IMR-90 (cell line): ENCODE data around the gene B3GALT6. TPM values are rescaled to one million over a fixed set of nuclear protein-coding genes. Genes with fewer than 3 reads are reported as not detected.

Experiments used
- ATAC-seq: fragments of 200-7000 bp; cut with Tn5 transposase; 2 replicates; pipeline ENCODE4 v1.9.1; 2020; ENCODE audit warnings: low read depth, mild to moderate bottlenecking, moderate library complexity
- BruUV-seq: library from RNA; stranded (reverse); fragments of 400-500 nt; replicated peaks from 2 replicates; lab custom pipeline; 2021; lab: Mats Ljungman, UMichigan
- CTCF ChIA-PET: fragments of 300-600 bp; formaldehyde crosslinking; extraction: SDS; loops from one replicate; lab custom pipeline; 2021; ENCODE audit warnings: antibody characterized with exemption; lab: Yijun Ruan, JAX
- POLR2A ChIA-PET: fragments of 300-600 bp; sonication (Branson Sonifier 250); formaldehyde crosslinking; loops from one replicate; lab custom pipeline; 2022; ENCODE audit warnings: antibody characterized with exemption; ENCODE audit not compliant: unreplicated experiment; lab: Charles Lee
- DNase-seq: peaks from one replicate; pipeline ENCODE4 v3.0.0; 2013
- H2AFZ ChIP-seq: replicated peaks from 2 replicates; pipeline ENCODE3; 2013; ENCODE audit warnings: low read length, mild to moderate bottlenecking; ENCODE audit not compliant: poor library complexity
- H2AK5ac ChIP-seq: 2 replicates; pipeline ENCODE4 v1.6.1; 2013; ENCODE audit warnings: low read depth, low read length, inconsistent platforms
- H2AK9ac ChIP-seq: replicated peaks from 2 replicates; pipeline ENCODE3; 2013; ENCODE audit warnings: mild to moderate bottlenecking, low read depth, low read length, moderate library complexity; ENCODE audit not compliant: poor library complexity
- H2BK120ac ChIP-seq: 2 replicates; pipeline ENCODE4 v1.6.1; 2013; ENCODE audit warnings: low read depth, low read length, inconsistent platforms
- H2BK15ac ChIP-seq: 3 replicates; pipeline ENCODE4 v1.6.1; 2013; ENCODE audit warnings: low read depth, low read length, inconsistent platforms
- H2BK20ac ChIP-seq: 2 replicates; pipeline ENCODE4 v1.6.1; 2013; ENCODE audit warnings: low read depth, mild to moderate bottlenecking, inconsistent platforms, low read length, moderate library complexity
- H2BK5ac ChIP-seq: 2 replicates; pipeline ENCODE4 v1.6.1; 2013; ENCODE audit warnings: mild to moderate bottlenecking, low read depth, low read length, inconsistent platforms; ENCODE audit not compliant: poor library complexity, severe bottlenecking
- H3K14ac ChIP-seq: replicated peaks from 2 replicates; pipeline ENCODE4 v1.6.1; 2013; ENCODE audit warnings: low read depth, low read length, inconsistent platforms
- H3K18ac ChIP-seq: 2 replicates; pipeline ENCODE4 v1.6.1; 2013; ENCODE audit warnings: low read depth, low read length, control low read depth
- H3K23ac ChIP-seq: 2 replicates; pipeline ENCODE4 v1.6.1; 2013; ENCODE audit warnings: low read depth, low read length, inconsistent platforms
- H3K27ac ChIP-seq: 2 replicates; pipeline ENCODE4 v1.5.1; 2013; ENCODE audit warnings: mild to moderate bottlenecking, control low read depth, low read length; ENCODE audit not compliant: insufficient read depth
- H3K27me3 ChIP-seq: 2 replicates; pipeline ENCODE4 v1.6.1; 2013; ENCODE audit warnings: low read length; ENCODE audit not compliant: control insufficient read depth, insufficient read depth
- H3K36me3 ChIP-seq: 2 replicates; pipeline ENCODE4 v1.6.1; 2013; ENCODE audit warnings: low read length, mixed read lengths; ENCODE audit not compliant: control insufficient read depth, insufficient read depth
- H3K4ac ChIP-seq: 2 replicates; pipeline ENCODE4 v1.6.1; 2013; ENCODE audit warnings: low read depth, low read length, inconsistent platforms
- H3K4me1 ChIP-seq: 2 replicates; pipeline ENCODE4 v1.6.1; 2013; ENCODE audit warnings: low read length, mixed read lengths; ENCODE audit not compliant: control insufficient read depth, insufficient read depth
- H3K4me2 ChIP-seq: 2 replicates; pipeline ENCODE4 v1.6.1; 2013; ENCODE audit warnings: low read depth, mild to moderate bottlenecking, control low read depth, low read length, moderate library complexity
- H3K4me3 ChIP-seq: 2 replicates; pipeline ENCODE4 v1.5.1; 2013; ENCODE audit warnings: low read depth, mild to moderate bottlenecking, control low read depth, low read length, moderate library complexity; ENCODE audit not compliant: insufficient read depth
- H3K56ac ChIP-seq: 2 replicates; pipeline ENCODE4 v1.6.1; 2013; ENCODE audit warnings: low read length, inconsistent platforms; ENCODE audit not compliant: insufficient read depth; ENCODE audit errors: extremely low read depth
- H3K79me1 ChIP-seq, 2 experiments: 2 replicates each; pipeline ENCODE4 v1.6.1; 2013; ENCODE audit warnings: low read length in 2 of 2, inconsistent platforms in 1 of 2, low read depth in 1 of 2
- H3K9ac ChIP-seq: 2 replicates; pipeline ENCODE4 v1.6.1; 2013; ENCODE audit warnings: low read depth, low read length, control low read depth
- H3K9me1 ChIP-seq: 2 replicates; pipeline ENCODE4 v1.6.1; 2013; ENCODE audit warnings: low read length, inconsistent platforms; ENCODE audit not compliant: insufficient read depth
- H3K9me3 ChIP-seq: 2 replicates; pipeline ENCODE4 v1.6.1; 2013; ENCODE audit warnings: low read length; ENCODE audit not compliant: control insufficient read depth, insufficient read depth
- H4K20me1 ChIP-seq: 2 replicates; pipeline ENCODE4 v1.6.1; 2013; ENCODE audit warnings: low read length, inconsistent platforms; ENCODE audit not compliant: insufficient read depth
- H4K5ac ChIP-seq: 2 replicates; pipeline ENCODE4 v1.6.1; 2013; ENCODE audit warnings: mild to moderate bottlenecking, low read depth, low read length, control low read depth
- H4K8ac ChIP-seq, 2 experiments: 2 replicates each; pipeline ENCODE4 v1.6.1; 2013; ENCODE audit warnings: low read depth in 2 of 2, low read length in 2 of 2, control low read depth in 1 of 2, inconsistent platforms in 1 of 2
- H4K91ac ChIP-seq: 2 replicates; pipeline ENCODE4 v1.6.1; 2013; ENCODE audit warnings: low read depth, low read length, inconsistent platforms; ENCODE audit not compliant: insufficient read depth
- CEBPB ChIP-seq: IDR thresholded peaks from 2 replicates; pipeline ENCODE4 v1.6.1; 2012; ENCODE audit warnings: low read depth, low read length, improper control_type of control experiment
- CHD1 ChIP-seq: IDR thresholded peaks from 2 replicates; pipeline ENCODE4 v1.6.1; 2012; ENCODE audit warnings: low read depth, low read length, improper control_type of control experiment
- CTCF ChIP-seq: conservative IDR thresholded peaks from 2 replicates; pipeline ENCODE4 v1.5.1; 2012; ENCODE audit warnings: mild to moderate bottlenecking, low read depth, low read length, improper control_type of control experiment
- ELK1 ChIP-seq: fragments of 150-350 bp; IDR thresholded peaks from 2 replicates; pipeline ENCODE4 v1.6.1; 2016; ENCODE audit warnings: low read depth, mild to moderate bottlenecking, low read length, moderate library complexity, borderline replicate concordance
- FOS ChIP-seq: fragments of 150-350 bp; IDR thresholded peaks from 2 replicates; pipeline ENCODE4 v1.6.1; 2016; ENCODE audit warnings: low read depth, low read length
- MAFK ChIP-seq: IDR thresholded peaks from 2 replicates; pipeline ENCODE4 v1.6.1; 2012; ENCODE audit warnings: low read depth, low read length, improper control_type of control experiment
- MAZ ChIP-seq: IDR thresholded peaks from 2 replicates; pipeline ENCODE4 v1.6.1; 2012; ENCODE audit warnings: low read depth, mild to moderate bottlenecking, low read length, improper control_type of control experiment, moderate library complexity, borderline replicate concordance
- MXI1 ChIP-seq: IDR thresholded peaks from 2 replicates; pipeline ENCODE4 v1.6.1; 2012; ENCODE audit warnings: low read depth, mild to moderate bottlenecking, low read length, moderate library complexity, borderline replicate concordance
- POLR2A ChIP-seq: IDR thresholded peaks from 2 replicates; pipeline ENCODE4 v1.6.1; 2012; ENCODE audit warnings: mild to moderate bottlenecking, low read depth, low read length
- RAD21 ChIP-seq: IDR thresholded peaks from 2 replicates; pipeline ENCODE4 v1.6.1; 2012; ENCODE audit warnings: low read length, improper control_type of control experiment
- SMC3 ChIP-seq: fragments of 150-350 bp; IDR thresholded peaks from 2 replicates; pipeline ENCODE4 v1.6.1; 2016; ENCODE audit warnings: low read depth, mild to moderate bottlenecking, antibody characterized with exemption, low read length, moderate library complexity
- USF2 ChIP-seq: fragments of 150-350 bp; IDR thresholded peaks from 2 replicates; pipeline ENCODE4 v1.6.1; 2017; ENCODE audit warnings: mild to moderate bottlenecking, antibody characterized with exemption, low read length, low read depth
- WGBS, 2 experiments: methylation state at CpG; one replicate each; pipeline versions ENCODE4 v1.1.5 to v1.1.7; 2013; ENCODE audit warnings: missing lambda C conversion rate in 2 of 2; ENCODE audit not compliant: insufficient read length in 1 of 2; ENCODE audit errors: extremely low coverage in 2 of 2; 5-methylcytosine and 5-hydroxymethylcytosine counted together
- dilution Hi-C: fragments of 300-500 bp; cut with HindIII; formaldehyde crosslinking; loops from one replicate; pipeline ENCODE4 v1.14.3; 2018; ENCODE audit warnings: low sequenced_read_pairs; ENCODE audit not compliant: unreplicated experiment
- in situ Hi-C: fragments of 300-500 bp; cut with MboI; formaldehyde crosslinking; loops from 3 replicates; pipeline ENCODE4 v1.14.3; 2019; ENCODE audit warnings: low sequenced_read_pairs, inconsistent platforms, mixed read lengths
- intact Hi-C: fragments of 100-400 bp; cut with micrococcal nuclease; formaldehyde crosslinking; loops from 2 replicates; pipeline ENCODE4 v1.10.0; 2022
- polyA plus RNA-seq, 3 experiments: library from polyadenylated mRNA; depleted of rRNA; stranded (reverse); fragments of >200 nt; gene quantifications; 2 replicates each; pipeline ENCODE4 v1.2.3, GENCODE V29; 2012; ENCODE audit warnings: low replicate concordance in 1 of 3
- total RNA-seq: library from RNA; depleted of rRNA; stranded (reverse); fragments of >200 nt; gene quantifications from 2 replicates; pipeline ENCODE4 v1.2.3, GENCODE V29; 2012

The B3GALT6 gene
- total and polyA plus RNA-seq, 2 of the 4 experiments (the other 2 are of a cell fraction): 12.2 to 23.0 TPM

GRCh38 chr1:1264868-1265272 is 32.8 kb downstream of the B3GALT6 start (continued):
- peak; percentile 98 for TF ChIP-seq FOS

- BruUV-seq: no TSS peak
- Histone ChIP-seq H4K5ac (no peak overlapping the region), H3K27me3 (no peaks in the 10 kb centered on the region), H4K20me1 (peaks cover 22% of the 10 kb centered on the region), H2AK9ac (peak overlapping the region; percentile 23), H3K18ac (no peak overlapping the region), H4K8ac (peak overlapping the region in 1 of 2 experiments; percentile 68; a peak in 1 of 4 replicates), H3K36me3 (peaks cover 52% of the 10 kb centered on the region), H3K79me1 (peaks cover 21 to 53% of the 10 kb centered on the region in 2 experiments), H2AFZ (no peak overlapping the region), H3K27ac (peak overlapping the region; percentile 66; the same call in 1 of the 2 replicates), H3K4me1 (peaks cover 46% of the 10 kb centered on the region), H3K14ac (no peak overlapping the region; the same call in 1 of the 2 replicates), H2BK15ac (peak overlapping the region; percentile 41; the same call in 1 of the 3 replicates), H3K4me3 (no peak overlapping the region), H3K56ac (no peak overlapping the region), H3K9me1 (peaks cover 36% of the 10 kb centered on the region), H3K9ac (no peak overlapping the region), H3K9me3 (no peaks in the 10 kb centered on the region), H3K4me2 (no peak overlapping the region), H2BK5ac (peak overlapping the region; percentile 57), H4K91ac (peak overlapping the region; percentile 50; the same call in 1 of the 2 replicates), H2BK20ac (no peak overlapping the region), H2AK5ac (peak overlapping the region; percentile 94; the same call in 1 of the 2 replicates), H3K4ac (peak overlapping the region; percentile 73; the same call in 1 of the 2 replicates), H2BK120ac (no peak overlapping the region), H3K23ac (no peak overlapping the region)
- no peak for ATAC-seq
- dilution Hi-C loops: no loop called here
- WGBS, 2 experiments: 95% methylated on average over 33 of the region's 39 CpGs; no CpG with 5 or more reads in 1 of the 2 experiments
- ChIA-PET POLR2A (no interaction called here), CTCF (no interaction called here)
- in situ Hi-C loops: no loop called here
- no peak for DNase-seq
- intact Hi-C loops: no loop called here
- no peak for TF ChIP-seq MAZ
- TF ChIP-seq POLR2A: no peak
- no peak for TF ChIP-seq FOS
- no peak for TF ChIP-seq CEBPB
- TF ChIP-seq CTCF: no peak
- no peak for TF ChIP-seq MXI1
- no peak for TF ChIP-seq SMC3
- no peak for TF ChIP-seq ELK1
- TF ChIP-seq USF2: no peak
- no peak for TF ChIP-seq MAFK
- no peak for TF ChIP-seq CHD1
- TF ChIP-seq RAD21: no peak
These were observed 35.6 kb downstream of the B3GALT6 start for GRCh38 chr1:1267488-1268283.
